ENCODE data around the gene FHOD3. TPM values are rescaled to one million over a fixed set of nuclear protein-coding genes. Genes with fewer than 3 reads are reported as not detected.

Gene FHOD3
- total and polyA plus RNA-seq, 2 of the 8 experiments (the other 6 are each of a cell fraction or from before 2014, with no cell fraction given): 9.7 to 10.5 TPM

- TF ChIP-seq EZH2 (IDR thresholded peaks at IDR 0.05; ENCODE audit: low read depth, low read length, severe bottlenecking): no peak
- TF ChIP-seq RAD21 (IDR thresholded peaks at IDR 0.05 in 1 of 2, conservative IDR thresholded peaks at IDR 0.05 in 1 of 2; ENCODE audit: low read depth in 2 of 2, low read length in 2 of 2): no peak
- no peak for TF ChIP-seq CTBP2 (IDR thresholded peaks at IDR 0.05; ENCODE audit: borderline replicate concordance, insufficient read depth, insufficient read length, low read length)
- no peak for TF ChIP-seq KDM4A (IDR thresholded peaks at IDR 0.05; ENCODE audit: low read depth, low read length, severe bottlenecking)
- no peak for TF ChIP-seq JUN (IDR thresholded peaks at IDR 0.05; ENCODE audit: low read depth, low read length)
- no peak for TF ChIP-seq EP300 (IDR thresholded peaks at IDR 0.05; ENCODE audit: borderline replicate concordance in 1 of 2, low read depth in 2 of 2, low read length in 2 of 2)
- TF ChIP-seq RFX5 (IDR thresholded peaks at IDR 0.05; ENCODE audit: borderline replicate concordance, low read depth, low read length): no peak
- no peak for TF ChIP-seq SIX5 (IDR thresholded peaks at IDR 0.05; ENCODE audit: low read depth, low read length)
- no peak for TF ChIP-seq MAFK (IDR thresholded peaks at IDR 0.05; ENCODE audit: low read depth, low read length)
- TF ChIP-seq KDM5A (IDR thresholded peaks at IDR 0.05; ENCODE audit: low read length): no peak
These were observed 62.9 kb downstream of the FHOD3 start (continued) for GRCh38 chr18:36360256-36360909.
